Effector CD4-positive, alpha-beta T cell (primary cell): ENCODE data around the gene IKZF5.
A peak's percentile ranks its signal among the peaks of the same experiment; 100 is the strongest.

Source experiments
- DNase-seq: peaks from one replicate; pipeline ENCODE4 v3.0.0-alpha.2; 2020

IKZF5 gene

DNA sequence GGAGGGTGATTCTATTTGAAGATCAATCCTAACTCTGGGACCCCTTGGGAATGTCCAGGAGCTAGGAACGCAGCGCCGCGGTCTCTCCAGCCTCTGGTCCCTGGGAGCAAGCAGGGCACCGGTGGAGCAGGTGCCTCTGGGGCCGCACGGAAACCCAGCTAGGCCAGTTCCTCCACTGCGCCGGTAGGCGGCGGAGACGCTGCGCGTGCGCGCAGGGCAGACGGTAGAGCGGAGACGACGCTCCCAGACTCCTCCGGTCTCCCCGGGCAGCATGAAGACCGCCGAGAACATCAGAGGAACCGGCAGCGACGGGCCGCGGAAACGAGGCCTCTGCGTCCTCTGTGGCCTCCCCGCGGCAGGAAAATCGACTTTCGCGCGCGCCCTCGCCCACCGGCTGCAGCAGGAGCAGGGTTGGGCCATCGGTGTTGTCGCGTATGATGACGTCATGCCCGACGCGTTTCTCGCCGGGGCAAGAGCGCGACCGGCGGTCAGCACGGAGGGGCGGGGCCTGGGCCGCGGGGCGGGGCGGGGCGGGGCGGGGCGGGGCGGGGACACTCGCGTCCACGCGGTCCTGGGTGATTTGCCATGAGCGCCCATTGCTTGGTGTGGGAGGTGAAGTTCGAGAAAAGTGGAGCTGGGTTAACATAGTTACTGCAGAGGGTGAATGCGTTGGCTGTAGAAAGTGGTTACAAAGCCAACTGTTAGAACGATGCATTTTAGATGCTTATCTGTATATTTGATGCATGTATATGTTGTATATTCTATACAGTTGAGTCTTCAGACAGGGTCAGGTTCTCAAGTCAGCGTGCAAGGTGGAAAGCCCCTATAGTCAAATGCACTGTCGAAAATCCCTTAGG, 28.2 kb downstream of the IKZF5 start, which contains the start of gene PSTK:
Gene PSTK, plus strand, starts transcription at position 193 of the 857 bp plus-strand sequence. Its CDS starts 79 bp downstream, at position 272.
- DNase-seq = peak; percentile 82

DNA sequence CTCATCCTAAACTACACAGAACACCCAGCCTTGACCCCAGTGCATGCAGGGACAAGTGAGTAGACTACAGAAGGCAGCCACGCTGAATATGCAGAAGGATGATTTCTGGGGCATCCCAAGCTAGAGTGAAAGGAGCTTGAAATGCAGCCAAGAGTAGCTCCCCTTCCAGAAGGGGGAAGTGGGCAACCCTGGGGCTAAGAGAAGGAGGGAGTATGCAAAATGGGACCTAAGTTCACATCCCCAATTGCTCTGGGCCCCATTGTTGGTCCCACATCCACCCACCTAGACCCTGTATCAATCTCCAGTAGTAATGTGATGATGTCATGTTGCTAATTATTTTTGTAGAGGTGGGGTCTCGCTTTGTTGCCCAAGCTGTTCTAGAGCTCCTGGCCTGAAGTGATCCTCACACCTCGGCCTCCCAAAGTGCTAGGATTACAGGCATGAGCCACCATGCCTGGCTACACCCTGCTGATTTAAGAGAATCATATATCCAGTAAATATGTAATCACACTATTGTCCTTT, 34.0 kb downstream of the IKZF5 start:
- DNase-seq = no peak

- DNase-seq = no peak
Measured at GRCh38 chr10:122974023-122974422, 34.6 kb downstream of the IKZF5 start.

DNA sequence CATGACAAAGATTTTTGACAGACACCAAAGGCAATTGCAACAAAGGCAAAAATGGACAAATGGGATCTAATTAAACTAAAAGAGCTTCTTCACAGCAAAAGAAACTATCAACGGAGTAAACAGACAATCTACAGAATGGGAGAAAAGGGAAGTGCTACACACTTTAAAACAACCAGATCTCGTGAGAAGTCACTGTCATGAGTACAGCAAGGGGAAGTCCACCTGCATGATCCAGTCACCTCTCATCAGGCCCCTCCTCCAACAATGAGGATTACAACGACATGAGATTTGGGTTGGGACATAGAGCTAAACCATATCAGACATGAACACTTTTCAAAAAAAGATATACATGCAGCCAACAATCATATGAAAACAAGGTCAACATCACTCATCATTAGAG, 39.9 kb downstream of the IKZF5 start:
- no peak for DNase-seq

- no peak for DNase-seq
Measured at GRCh38 chr10:122966879-122967278, 41.7 kb downstream of the IKZF5 start.

DNA sequence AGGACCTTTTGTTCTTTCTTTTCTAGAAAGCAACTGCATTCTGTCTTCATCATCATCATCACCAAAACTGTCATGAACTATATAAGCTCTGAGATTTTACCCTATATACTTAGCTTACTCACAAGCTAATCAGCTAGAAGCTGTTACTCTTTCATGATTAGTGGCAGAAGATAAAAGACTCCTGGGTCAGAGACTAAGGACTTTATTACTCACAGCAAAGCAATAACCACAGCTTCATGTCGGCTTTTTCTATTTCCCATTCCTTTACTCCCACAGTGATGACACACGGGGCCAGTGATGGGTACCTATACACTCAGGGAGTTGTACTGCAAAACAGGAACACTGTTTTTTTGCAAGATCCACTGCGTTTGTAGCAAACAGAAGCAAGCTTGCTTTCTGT, 46.2 kb downstream of the IKZF5 start:
- DNase-seq = no peak

- no peak for DNase-seq
Measured at GRCh38 chr10:122957474-122957873, 51.1 kb downstream of the IKZF5 start.

DNA sequence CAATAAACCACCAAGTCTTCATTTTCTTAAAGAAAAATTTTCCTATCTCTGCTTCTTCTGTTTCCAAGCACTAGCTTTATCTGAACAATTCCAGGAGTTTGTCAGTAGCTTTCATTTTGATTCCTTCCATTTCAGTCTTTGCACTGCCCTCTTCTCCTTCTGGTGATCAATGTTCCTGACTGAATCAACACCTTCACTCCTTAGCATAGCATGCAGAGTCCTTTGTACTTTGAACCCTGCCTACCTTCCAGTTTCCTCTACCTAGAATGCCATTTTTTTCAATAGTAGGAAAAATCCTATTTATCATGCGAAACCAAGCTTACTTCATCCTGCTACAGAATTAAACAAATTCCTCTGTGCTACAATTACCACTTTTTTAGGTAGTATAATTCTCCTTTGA, 52.7 kb downstream of the IKZF5 start:
- no peak for DNase-seq

GRCh38 chr10:122954731-122955050, 53.9 kb downstream of the IKZF5 start:
- DNase-seq = peak; percentile 3

DNA sequence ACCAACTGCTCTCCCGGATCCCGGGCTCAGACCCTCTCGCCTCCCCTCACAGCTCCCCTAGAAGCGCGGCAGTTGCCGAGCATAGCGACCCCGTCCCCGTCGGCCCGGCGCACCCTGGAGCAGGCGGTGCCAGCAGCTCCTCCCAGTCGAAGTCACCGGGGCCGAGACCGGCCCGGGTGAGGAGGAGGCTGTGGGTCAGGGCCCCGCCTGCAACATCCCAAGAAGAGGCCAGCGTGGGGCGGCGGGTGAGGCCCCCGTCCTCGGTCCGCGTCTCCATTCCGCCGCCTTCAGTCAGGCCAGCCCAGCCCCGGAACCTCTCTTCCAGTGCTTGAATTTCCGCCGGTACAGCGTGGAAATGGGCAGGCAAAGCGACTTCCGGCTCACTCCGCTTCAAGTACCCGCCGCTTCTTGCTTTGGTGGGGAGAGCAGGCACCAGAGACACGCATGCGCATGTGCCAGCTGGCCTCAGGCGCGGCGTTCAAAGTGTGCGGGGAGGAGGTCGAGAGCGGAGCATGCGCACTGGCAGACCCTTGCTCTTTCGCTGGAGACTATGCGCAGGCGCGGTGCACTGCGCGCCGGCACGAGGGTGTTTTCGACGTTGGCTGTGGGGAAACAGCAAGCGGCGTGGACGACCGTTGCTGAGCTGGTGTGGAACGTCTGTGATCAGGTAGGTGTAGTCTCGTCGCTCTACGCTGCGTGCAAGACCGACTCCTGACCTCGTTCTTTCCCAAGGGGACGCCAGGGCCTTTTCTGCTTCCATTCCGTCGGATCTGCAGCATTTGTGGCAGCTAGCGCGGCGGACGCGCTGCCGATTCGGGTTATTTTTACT, 54.5 kb downstream of the IKZF5 start, which contains the start of gene C10orf88:
Gene C10orf88, minus strand, starts transcription at position 326 of the 829 bp plus-strand sequence. Its CDS starts 49 bp downstream, at position 277.
- DNase-seq = peak; percentile 93

- DNase-seq = no peak
Measured at GRCh38 chr10:122949296-122949695, 59.3 kb downstream of the IKZF5 start.
